Astrocyte (in vitro differentiated cells and primary cell): ENCODE data around the gene SMIM41.

Experiments used
- EZH2 ChIP-seq: IDR thresholded peaks from 2 replicates; pipeline ENCODE4 v1.6.1; 2012; ENCODE audit warnings: mild to moderate bottlenecking, low read length, inconsistent platforms; ENCODE audit not compliant: insufficient read depth
- TF ChIP-seq, protein P1 (sequence below): IDR thresholded peaks from 2 replicates; pipeline ENCODE4 v1.5.1; 2011; ENCODE audit warnings: low read depth, mild to moderate bottlenecking, inconsistent platforms, low read length, moderate library complexity; ENCODE audit not compliant: insufficient read depth

DNA sequence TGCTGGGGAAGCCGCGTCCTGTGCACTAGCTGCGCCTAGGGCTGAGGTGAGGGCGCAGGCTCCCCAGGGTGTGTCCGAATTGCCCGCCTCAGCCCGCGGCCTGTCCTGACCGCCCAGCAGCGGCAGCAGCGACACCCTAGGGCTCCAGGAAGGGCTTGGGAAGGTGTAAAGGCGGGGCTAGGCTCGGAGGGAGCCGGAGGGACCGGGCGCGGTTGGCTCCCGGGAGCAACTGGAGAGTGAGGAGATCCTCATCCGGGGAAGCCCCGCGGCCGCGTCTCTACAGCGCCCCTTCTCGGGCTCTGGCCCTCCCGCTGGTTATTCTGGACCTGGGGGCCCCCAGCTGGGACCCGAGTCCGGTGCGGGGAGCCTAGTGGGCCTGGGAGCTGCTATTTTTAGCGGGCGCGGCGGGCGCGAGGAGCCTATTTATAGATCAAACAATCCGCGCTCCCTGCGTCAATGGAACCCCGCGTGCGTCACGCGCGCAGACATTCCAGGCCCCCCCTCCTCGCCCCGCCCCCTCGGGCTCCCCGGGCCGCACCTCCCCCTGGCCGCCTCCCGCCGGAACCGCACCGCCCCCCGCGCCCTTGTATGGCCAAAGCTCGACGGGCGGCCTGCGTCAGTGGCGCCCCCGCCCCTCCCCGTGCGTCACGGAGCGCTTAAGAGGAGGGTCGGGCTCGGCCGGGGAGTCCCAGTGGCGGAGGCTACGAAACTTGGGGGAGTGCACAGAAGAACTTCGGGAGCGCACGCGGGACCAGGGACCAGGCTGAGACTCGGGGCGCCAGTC is 28.6 kb upstream of the SMIM41 start, which contains the start of gene NR4A1:
- TF ChIP-seq, protein P1, sequence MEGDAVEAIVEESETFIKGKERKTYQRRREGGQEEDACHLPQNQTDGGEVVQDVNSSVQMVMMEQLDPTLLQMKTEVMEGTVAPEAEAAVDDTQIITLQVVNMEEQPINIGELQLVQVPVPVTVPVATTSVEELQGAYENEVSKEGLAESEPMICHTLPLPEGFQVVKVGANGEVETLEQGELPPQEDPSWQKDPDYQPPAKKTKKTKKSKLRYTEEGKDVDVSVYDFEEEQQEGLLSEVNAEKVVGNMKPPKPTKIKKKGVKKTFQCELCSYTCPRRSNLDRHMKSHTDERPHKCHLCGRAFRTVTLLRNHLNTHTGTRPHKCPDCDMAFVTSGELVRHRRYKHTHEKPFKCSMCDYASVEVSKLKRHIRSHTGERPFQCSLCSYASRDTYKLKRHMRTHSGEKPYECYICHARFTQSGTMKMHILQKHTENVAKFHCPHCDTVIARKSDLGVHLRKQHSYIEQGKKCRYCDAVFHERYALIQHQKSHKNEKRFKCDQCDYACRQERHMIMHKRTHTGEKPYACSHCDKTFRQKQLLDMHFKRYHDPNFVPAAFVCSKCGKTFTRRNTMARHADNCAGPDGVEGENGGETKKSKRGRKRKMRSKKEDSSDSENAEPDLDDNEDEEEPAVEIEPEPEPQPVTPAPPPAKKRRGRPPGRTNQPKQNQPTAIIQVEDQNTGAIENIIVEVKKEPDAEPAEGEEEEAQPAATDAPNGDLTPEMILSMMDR, result no peak
- no peak for TF ChIP-seq EZH2
